HUDEP-2 (cell line): Measurements from ENCODE around the gene STH.
A peak's percentile ranks its signal among the peaks of the same experiment; 100 is the strongest.
"Not testable (repeated sequence)": the region's sequence is repeated elsewhere in the genome, so short reads cannot be mapped to it uniquely, and the experiment has no call there.

Experiments used
- DNase-seq, 76 experiments: peaks; one replicate each; lab custom pipeline; 2025; ENCODE audit not compliant: unreplicated experiment in 76 of 76; lab: John Stamatoyannopoulos, UW

STH gene

DNA sequence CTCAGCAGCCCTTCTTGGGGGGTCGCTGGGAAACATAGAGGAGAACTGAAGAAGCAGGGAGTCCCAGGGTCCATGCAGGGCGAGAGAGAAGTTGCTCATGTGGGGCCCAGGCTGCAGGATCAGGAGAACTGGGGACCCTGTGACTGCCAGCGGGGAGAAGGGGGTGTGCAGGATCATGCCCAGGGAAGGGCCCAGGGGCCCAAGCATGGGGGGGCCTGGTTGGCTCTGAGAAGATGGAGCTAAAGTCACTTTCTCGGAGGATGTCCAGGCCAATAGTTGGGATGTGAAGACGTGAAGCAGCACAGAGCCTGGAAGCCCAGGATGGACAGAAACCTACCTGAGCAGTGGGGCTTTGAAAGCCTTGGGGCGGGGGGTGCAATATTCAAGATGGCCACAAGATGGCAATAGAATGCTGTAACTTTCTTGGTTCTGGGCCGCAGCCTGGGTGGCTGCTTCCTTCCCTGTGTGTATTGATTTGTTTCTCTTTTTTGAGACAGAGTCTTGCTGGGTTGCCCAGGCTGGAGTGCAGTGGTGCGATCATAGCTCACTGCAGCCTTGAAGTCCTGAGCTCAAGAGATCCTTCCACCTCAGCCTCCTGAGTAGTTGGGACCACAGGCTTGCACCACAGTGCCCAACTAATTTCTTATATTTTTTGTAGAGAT, 3.4 kb downstream of the STH start:
- DNase-seq: peak in 48 of 76 experiments; percentile 7 to 69 (median 37)

DNA sequence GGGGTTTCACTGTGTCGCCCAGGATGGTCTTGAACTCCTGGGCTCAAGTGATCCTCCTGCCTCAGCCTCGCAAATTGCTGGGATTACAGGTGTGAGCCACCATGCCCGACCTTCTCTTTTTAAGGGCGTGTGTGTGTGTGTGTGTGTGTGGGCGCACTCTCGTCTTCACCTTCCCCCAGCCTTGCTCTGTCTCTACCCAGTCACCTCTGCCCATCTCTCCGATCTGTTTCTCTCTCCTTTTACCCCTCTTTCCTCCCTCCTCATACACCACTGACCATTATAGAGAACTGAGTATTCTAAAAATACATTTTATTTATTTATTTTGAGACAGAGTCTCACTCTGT, 3.9 kb downstream of the STH start:
- DNase-seq: no peak

GRCh38 chr17:46003907-46004748, 5.1 kb downstream of the STH start:
- DNase-seq: peak in 22 of 76 experiments; percentile 2 to 27 (median 16)

DNA sequence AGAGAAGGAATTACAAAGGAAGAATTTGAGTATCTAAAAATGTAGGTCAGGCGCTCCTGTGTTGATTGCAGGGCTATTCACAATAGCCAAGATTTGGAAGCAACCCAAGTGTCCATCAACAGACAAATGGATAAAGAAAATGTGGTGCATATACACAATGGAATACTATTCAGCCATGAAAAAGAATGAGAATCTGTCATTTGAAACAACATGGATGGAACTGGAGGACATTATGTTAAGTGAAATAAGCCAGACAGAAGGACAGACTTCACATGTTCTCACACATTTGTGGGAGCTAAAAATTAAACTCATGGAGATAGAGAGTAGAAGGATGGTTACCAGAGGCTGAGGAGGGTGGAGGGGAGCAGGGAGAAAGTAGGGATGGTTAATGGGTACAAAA, 7.0 kb downstream of the STH start:
- not testable (repeated sequence) for DNase-seq

- DNase-seq: no peak
Measured at GRCh38 chr17:46007461-46007965, 8.5 kb downstream of the STH start.

DNA sequence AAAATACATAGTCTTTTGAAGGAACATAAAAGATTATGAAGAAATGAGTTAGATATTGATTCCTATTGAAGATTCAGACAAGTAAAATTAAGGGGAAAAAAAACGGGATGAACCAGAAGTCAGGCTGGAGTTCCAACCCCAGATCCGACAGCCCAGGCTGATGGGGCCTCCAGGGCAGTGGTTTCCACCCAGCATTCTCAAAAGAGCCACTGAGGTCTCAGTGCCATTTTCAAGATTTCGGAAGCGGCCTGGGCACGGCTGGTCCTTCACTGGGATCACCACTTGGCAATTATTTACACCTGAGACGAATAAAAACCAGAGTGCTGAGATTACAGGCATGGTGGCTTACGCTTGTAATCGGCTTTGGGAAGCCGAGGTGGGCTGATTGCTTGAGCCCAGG, 9.5 kb downstream of the STH start:
- no peak for DNase-seq

GRCh38 chr17:46009681-46010596, 10.9 kb downstream of the STH start:
- no peak for DNase-seq

- no peak for DNase-seq
Measured at GRCh38 chr17:46010597-46011186, 11.6 kb downstream of the STH start.

DNA sequence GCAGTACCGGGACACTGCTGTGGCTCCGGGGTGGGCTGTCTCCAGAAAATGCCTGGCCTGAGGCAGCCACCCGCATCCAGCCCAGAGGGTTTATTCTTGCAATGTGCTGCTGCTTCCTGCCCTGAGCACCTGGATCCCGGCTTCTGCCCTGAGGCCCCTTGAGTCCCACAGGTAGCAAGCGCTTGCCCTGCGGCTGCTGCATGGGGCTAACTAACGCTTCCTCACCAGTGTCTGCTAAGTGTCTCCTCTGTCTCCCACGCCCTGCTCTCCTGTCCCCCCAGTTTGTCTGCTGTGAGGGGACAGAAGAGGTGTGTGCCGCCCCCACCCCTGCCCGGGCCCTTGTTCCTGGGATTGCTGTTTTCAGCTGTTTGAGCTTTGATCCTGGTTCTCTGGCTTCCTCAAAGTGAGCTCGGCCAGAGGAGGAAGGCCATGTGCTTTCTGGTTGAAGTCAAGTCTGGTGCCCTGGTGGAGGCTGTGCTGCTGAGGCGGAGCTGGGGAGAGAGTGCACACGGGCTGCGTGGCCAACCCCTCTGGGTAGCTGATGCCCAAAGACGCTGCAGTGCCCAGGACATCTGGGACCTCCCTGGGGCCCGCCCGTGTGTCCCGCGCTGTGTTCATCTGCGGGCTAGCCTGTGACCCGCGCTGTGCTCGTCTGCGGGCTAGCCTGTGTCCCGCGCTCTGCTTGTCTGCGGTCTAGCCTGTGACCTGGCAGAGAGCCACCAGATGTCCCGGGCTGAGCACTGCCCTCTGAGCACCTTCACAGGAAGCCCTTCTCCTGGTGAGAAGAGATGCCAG, 12.9 kb downstream of the STH start:
- DNase-seq: no peak

- DNase-seq: no peak
Measured at GRCh38 chr17:46012506-46013079, 13.5 kb downstream of the STH start.

DNA sequence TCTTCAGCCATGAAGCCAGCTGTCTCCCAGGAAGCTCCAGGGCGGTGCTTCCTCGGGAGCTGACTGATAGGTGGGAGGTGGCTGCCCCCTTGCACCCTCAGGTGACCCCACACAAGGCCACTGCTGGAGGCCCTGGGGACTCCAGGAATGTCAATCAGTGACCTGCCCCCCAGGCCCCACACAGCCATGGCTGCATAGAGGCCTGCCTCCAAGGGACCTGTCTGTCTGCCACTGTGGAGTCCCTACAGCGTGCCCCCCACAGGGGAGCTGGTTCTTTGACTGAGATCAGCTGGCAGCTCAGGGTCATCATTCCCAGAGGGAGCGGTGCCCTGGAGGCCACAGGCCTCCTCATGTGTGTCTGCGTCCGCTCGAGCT, 14.1 kb downstream of the STH start:
- no peak for DNase-seq

- no peak for DNase-seq
Measured at GRCh38 chr17:46013502-46014165, 14.6 kb downstream of the STH start.

GRCh38 chr17:46019408-46019925, 20.4 kb downstream of the STH start:
- not testable (repeated sequence) for DNase-seq

GRCh38 chr17:46020023-46020761, 21.1 kb downstream of the STH start:
- DNase-seq: no peak

DNA sequence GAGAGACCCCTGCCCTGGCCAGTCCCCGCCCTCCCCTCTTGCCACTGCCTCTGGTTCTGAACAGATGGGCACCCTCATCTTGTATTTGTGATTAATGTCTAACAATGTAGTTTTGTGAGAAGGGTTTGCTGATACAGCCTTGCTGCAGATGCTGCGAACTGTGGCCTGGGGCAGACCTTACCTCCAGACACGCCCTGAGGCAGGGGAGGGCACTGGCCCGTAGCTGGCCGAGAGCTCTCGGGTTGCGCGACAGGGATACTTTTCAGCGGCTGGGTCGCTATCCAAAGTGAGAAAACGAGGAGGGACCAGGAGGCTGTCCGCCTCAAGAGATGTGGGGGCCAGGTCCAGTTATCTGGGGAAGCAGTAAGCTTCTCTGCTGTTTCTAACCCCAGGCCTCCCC, 21.9 kb downstream of the STH start:
- no peak for DNase-seq

DNA sequence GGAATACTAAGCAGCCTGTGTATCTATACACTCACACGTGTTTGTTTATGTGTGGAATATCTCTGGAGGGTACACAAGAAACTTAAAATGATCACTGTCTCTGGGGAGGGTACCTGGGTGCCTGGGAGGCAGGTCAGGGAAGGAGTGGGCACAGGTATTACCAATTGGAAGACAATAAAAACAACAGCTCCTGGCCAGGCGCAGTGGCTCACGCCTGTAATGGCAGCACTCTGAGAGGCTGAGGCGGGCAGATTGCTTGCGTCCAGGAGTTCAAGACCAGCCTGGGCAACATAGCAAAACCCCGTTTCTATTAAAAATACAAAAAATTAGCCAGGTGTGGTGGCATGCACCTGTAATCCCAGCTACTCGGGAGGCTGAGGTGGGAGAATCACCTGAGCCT, 24.3 kb downstream of the STH start:
- not testable (repeated sequence) for DNase-seq

DNA sequence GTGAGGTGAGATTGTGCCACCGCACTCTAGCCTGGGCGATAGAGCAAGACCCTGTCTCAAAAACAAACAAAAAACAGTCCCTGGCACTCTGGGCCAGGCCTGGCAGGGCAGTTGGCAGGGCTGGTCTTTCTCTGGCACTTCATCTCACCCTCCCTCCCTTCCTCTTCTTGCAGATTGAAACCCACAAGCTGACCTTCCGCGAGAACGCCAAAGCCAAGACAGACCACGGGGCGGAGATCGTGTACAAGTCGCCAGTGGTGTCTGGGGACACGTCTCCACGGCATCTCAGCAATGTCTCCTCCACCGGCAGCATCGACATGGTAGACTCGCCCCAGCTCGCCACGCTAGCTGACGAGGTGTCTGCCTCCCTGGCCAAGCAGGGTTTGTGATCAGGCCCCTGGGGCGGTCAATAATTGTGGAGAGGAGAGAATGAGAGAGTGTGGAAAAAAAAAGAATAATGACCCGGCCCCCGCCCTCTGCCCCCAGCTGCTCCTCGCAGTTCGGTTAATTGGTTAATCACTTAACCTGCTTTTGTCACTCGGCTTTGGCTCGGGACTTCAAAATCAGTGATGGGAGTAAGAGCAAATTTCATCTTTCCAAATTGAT, 24.8 kb downstream of the STH start:
- no peak for DNase-seq

- DNase-seq: no peak
Measured at GRCh38 chr17:46024590-46024989, 25.5 kb downstream of the STH start.
